Neural cell (in vitro differentiated cells): ENCODE data around the gene TMOD1. TPM values are rescaled to one million over a fixed set of nuclear protein-coding genes. Genes with fewer than 3 reads are reported as not detected.
"Not testable (repeated sequence)": the region's sequence is repeated elsewhere in the genome, so short reads cannot be mapped to it uniquely, and the experiment has no call there.

Source experiments
- H2AFZ ChIP-seq: fragments of 200-600, 300-800 bp; sonication (generic), shearing (Covaris generic); 2 replicates; pipeline ENCODE4 v1.6.0; 2014; ENCODE audit warnings: low read depth, mild to moderate bottlenecking, antibody characterized with exemption, low read length, moderate library complexity
- H3F3A ChIP-seq: fragments of 200-600 bp; shearing (Covaris generic); 2 replicates; pipeline ENCODE4 v1.6.1; 2016; ENCODE audit warnings: mild to moderate bottlenecking, moderate library complexity, mixed read lengths, antibody characterized with exemption, low read length; ENCODE audit not compliant: insufficient read depth, poor library complexity, severe bottlenecking
- H3K27ac ChIP-seq: fragments of 200-600, 300-800 bp; sonication (generic), shearing (Covaris generic); 2 replicates; pipeline ENCODE4 v1.5.1; 2014; ENCODE audit warnings: mild to moderate bottlenecking, low read length, moderate library complexity
- H3K27me3 ChIP-seq: fragments of 300-800, 200-600 bp; sonication (generic), shearing (Covaris generic); 2 replicates; pipeline ENCODE4 v1.6.0; 2014; ENCODE audit warnings: mild to moderate bottlenecking, low read depth, low read length, moderate library complexity; ENCODE audit not compliant: insufficient read depth
- H3K36me3 ChIP-seq: fragments of 300-800, 200-600 bp; sonication (generic), shearing (Covaris generic); 2 replicates; pipeline ENCODE4 v1.5.1; 2014; ENCODE audit warnings: mild to moderate bottlenecking, antibody characterized with exemption, low read length, moderate library complexity; ENCODE audit not compliant: insufficient read depth
- H3K4me2 ChIP-seq: fragments of 300-800, 200-600 bp; sonication (generic), shearing (Covaris generic); 2 replicates; pipeline ENCODE4 v1.6.0; 2014; ENCODE audit warnings: mild to moderate bottlenecking, low read length
- H3K4me3 ChIP-seq: fragments of 300-800, 200-600 bp; sonication (generic), shearing (Covaris generic); 2 replicates; pipeline ENCODE4 v1.5.1; 2014; ENCODE audit warnings: mild to moderate bottlenecking, low read length, moderate library complexity
- H3K79me2 ChIP-seq: fragments of 200-600 bp; shearing (Covaris generic); replicated peaks from 2 replicates; pipeline ENCODE4 v1.6.0; 2014; ENCODE audit warnings: mild to moderate bottlenecking, low read length, moderate library complexity; ENCODE audit not compliant: insufficient read depth
- H3K9ac ChIP-seq: fragments of 300-800, 200-600 bp; sonication (generic), shearing (Covaris generic); 2 replicates; pipeline ENCODE4 v1.6.1; 2016; ENCODE audit warnings: mild to moderate bottlenecking, low read length, mixed read lengths
- H3K9me2 ChIP-seq: fragments of 200-600 bp; shearing (Covaris generic); 2 replicates; pipeline ENCODE4 v1.6.1; 2016; ENCODE audit warnings: mild to moderate bottlenecking, low read length, mixed read lengths; ENCODE audit not compliant: insufficient read depth
- H3K9me3 ChIP-seq: fragments of 200-600, 300-800 bp; sonication (generic), shearing (Covaris generic); 2 replicates; pipeline ENCODE4 v1.6.1; 2016; ENCODE audit warnings: mild to moderate bottlenecking, mixed run types, low read length, moderate library complexity, mixed read lengths
- H4K20me1 ChIP-seq: fragments of 200-600 bp; shearing (Covaris generic); 2 replicates; pipeline ENCODE4 v1.6.1; 2016; ENCODE audit warnings: mild to moderate bottlenecking, mixed run types; ENCODE audit not compliant: insufficient read depth
- EZH2 ChIP-seq: fragments of 200-600, 300-800 bp; shearing (Covaris generic), sonication (generic); IDR thresholded peaks from 2 replicates; pipeline ENCODE4 v1.6.1; 2014; ENCODE audit warnings: antibody characterized with exemption, low read length, borderline replicate concordance, mild to moderate bottlenecking; ENCODE audit not compliant: insufficient read depth, poor library complexity, severe bottlenecking
- REST ChIP-seq: IDR thresholded peaks from 2 replicates; pipeline ENCODE4 v1.6.1; 2012; ENCODE audit warnings: borderline replicate concordance
- SMC3 ChIP-seq: fragments of 450-650 bp; conservative IDR thresholded peaks from 2 replicates; pipeline ENCODE4 v1.6.1; 2014; ENCODE audit warnings: antibody characterized with exemption, mild to moderate bottlenecking, moderate library complexity; ENCODE audit not compliant: poor library complexity
- polyA plus RNA-seq: library from polyadenylated mRNA; depleted of rRNA; stranded (reverse); fragments of >200 nt; gene quantifications from 2 replicates; pipeline ENCODE4 v1.2.3, GENCODE V29; 2014

Gene TMOD1
- polyA plus RNA-seq, 1 donor from 2014 or later = 0.17 TPM

GRCh38 chr9:97579914-97580313, 78.4 kb downstream of the TMOD1 start:
- Histone ChIP-seq H3K9me2 (no peaks in the 10 kb centered on the region), H3K4me2 (no peak overlapping the region), H3K4me3 (no peak overlapping the region), H3K9me3 (no peaks in the 10 kb centered on the region), H3K36me3 (no peaks in the 10 kb centered on the region), H3K9ac (no peak overlapping the region), H3K27ac (no peak overlapping the region), H4K20me1 (no peaks in the 10 kb centered on the region), H3K27me3 (no peaks in the 10 kb centered on the region), H3F3A (no peaks in the 10 kb centered on the region), H3K79me2 (no peaks in the 10 kb centered on the region), H2AFZ (no peak overlapping the region)
- no peak for TF ChIP-seq REST
- no peak for TF ChIP-seq EZH2
- TF ChIP-seq SMC3 = no peak

- H3F3A ChIP-seq, H3K9me2 ChIP-seq, H4K20me1 ChIP-seq, H3K27ac ChIP-seq, H3K4me3 ChIP-seq, H3K27me3 ChIP-seq, H3K79me2 ChIP-seq, H2AFZ ChIP-seq, H3K9ac ChIP-seq, H3K9me3 ChIP-seq, H3K36me3 ChIP-seq, H3K4me2 ChIP-seq: not testable (repeated sequence)
Observed at GRCh38 chr9:97581590-97581989, 80.1 kb downstream of the TMOD1 start.

- H3K4me3 ChIP-seq, H3K9me3 ChIP-seq, H3K9ac ChIP-seq, H2AFZ ChIP-seq, H3K9me2 ChIP-seq, H3K79me2 ChIP-seq, H3K36me3 ChIP-seq, H4K20me1 ChIP-seq, H3F3A ChIP-seq, H3K27ac ChIP-seq, H3K4me2 ChIP-seq, H3K27me3 ChIP-seq: not testable (repeated sequence)
Observed at GRCh38 chr9:97584778-97585177, 83.3 kb downstream of the TMOD1 start.

GRCh38 chr9:97586909-97587308, 85.4 kb downstream of the TMOD1 start:
- H3K79me2 ChIP-seq, H3K27me3 ChIP-seq, H4K20me1 ChIP-seq, H3K9ac ChIP-seq, H2AFZ ChIP-seq, H3K4me2 ChIP-seq, H3K36me3 ChIP-seq, H3K4me3 ChIP-seq, H3K9me2 ChIP-seq, H3K27ac ChIP-seq, H3K9me3 ChIP-seq, H3F3A ChIP-seq: not testable (repeated sequence)
